HG02678 (cell line): Measurements from ENCODE around the gene REELD1.

Experiments
- ATAC-seq: cut with Tn5 transposase; IDR thresholded peaks from one replicate; pipeline ENCODE4 v1.9.1; 2021; ENCODE audit warnings: mild to moderate bottlenecking, moderate library complexity; ENCODE audit not compliant: unreplicated experiment

Gene REELD1

GRCh38 chr4:146265950-146266490 lies 51.7 kb downstream of the REELD1 start:
- ATAC-seq: no peak

GRCh38 chr4:146267826-146268225 lies 53.5 kb downstream of the REELD1 start:
- no peak for ATAC-seq

GRCh38 chr4:146269228-146269653 lies 54.9 kb downstream of the REELD1 start:
- ATAC-seq: peak; percentile 50

- ATAC-seq: no peak
Measured at GRCh38 chr4:146271466-146271865, 57.1 kb downstream of the REELD1 start.

GRCh38 chr4:146273204-146273901 lies 59.0 kb downstream of the REELD1 start:
- peak; percentile 68 for ATAC-seq

- no peak for ATAC-seq
Measured at GRCh38 chr4:146274774-146275173, 60.4 kb downstream of the REELD1 start.

GRCh38 chr4:146275370-146275769 lies 61.0 kb downstream of the REELD1 start:
- no peak for ATAC-seq

- ATAC-seq: no peak
Measured at GRCh38 chr4:146278986-146279385, 64.6 kb downstream of the REELD1 start.
